Measurements from ENCODE around the gene RAB4B.
"Not testable (repeated sequence)": the region's sequence is repeated elsewhere in the genome, so short reads cannot be mapped to it uniquely, and the experiment has no call there.

Gene RAB4B

DNA sequence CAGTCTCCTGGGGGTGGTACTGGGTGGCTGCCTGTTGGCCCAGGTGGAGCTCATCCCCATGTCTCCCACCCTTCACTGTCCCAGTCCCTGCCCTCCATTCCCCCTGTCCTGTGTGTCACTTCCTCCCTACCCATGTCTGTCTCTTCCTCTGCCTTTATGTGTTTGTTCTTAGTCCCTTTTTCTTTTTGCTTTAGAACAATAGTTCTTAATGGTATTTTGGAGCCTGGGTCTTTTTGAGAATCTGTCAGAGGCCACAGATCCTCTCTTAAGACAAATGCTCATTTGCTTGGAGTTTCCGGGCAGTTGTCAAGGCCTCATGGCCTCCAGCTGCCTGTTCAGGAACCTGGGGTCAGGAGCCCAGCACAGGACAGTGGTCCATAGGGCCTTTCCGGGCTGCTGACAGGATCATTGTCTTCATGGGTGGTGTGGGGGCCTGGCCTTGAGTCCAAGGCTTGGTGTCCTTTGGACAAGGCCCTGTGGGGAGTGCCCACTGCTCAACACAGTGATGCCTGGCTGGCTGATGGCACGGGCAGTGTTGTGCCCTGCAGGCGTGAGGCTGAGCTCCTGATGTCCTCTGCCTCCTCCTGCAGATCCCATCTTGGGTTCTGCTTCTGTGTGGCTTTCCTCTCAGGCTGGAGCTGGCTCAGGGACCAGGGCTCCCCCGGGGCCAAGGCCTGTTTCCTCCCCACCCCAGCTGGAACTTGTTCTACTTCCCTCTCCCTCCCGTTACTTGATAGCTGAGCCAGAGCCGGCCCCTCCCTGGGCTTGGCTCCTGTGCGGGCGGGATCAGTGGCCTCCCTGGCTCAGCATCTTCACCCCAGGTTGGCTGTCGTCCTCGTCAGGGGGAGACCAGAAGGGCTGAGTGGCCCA lies 24.5 kb downstream of the RAB4B start:
- peak in 4 of 51 donors; percentile 4 to 34 (median 14) for DNase-seq

GRCh38 chr19:40803170-40803856 lies 25.3 kb downstream of the RAB4B start:
- no peak for DNase-seq

DNA sequence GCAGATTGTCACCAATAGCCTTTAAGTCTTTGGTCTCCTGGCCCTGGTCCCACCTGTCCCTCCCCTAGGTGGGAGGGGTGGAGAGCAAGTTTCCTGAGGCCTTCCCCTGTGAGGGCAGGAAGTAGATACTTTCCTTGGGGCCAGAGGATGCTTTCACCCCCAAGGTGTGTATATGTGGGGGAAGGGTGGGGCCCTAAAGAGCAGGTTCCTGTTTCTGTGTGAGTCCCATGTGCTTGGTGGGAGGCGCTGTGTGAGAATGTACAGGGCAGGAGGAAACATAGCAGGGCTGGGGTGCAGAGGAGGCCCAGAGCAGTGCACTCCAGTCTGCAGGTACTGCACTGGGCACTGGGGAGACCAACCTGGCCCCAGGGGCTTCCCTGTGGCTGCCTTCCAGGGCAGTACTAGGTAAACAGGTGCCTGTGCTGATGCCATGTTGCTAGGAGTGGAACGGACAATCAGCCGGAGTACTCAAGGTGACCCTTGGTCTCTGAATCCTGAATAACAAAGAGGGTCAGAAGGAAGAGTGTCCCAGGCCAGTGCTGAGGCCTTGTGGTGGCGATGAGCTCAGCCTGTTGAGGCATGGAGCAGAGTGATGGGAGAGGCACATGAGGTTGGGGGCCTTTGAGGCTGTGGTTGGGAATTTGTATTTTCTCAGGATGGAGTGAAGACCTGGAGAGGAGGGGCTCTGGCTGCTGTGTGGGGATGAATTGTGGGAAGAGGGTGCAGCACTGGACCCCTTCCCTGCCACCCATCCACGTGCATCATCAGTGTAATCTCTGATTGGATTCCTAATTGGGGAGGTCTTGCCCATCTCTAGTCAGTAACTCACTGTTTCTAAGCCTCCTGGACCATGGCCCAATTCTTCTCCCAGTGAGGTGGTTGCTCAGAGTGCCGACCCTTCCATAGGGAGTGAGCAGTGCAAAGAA lies 26.1 kb downstream of the RAB4B start:
- DNase-seq: no peak

GRCh38 chr19:40804783-40805242 lies 26.8 kb downstream of the RAB4B start:
- peak in 7 of 51 donors; percentile 2 to 26 (median 18) for DNase-seq

GRCh38 chr19:40805258-40805868 lies 27.3 kb downstream of the RAB4B start:
- DNase-seq: no peak

GRCh38 chr19:40806423-40807146 lies 28.5 kb downstream of the RAB4B start:
- peak in 48 of 51 donors; percentile 37 to 95 (median 86) for DNase-seq

GRCh38 chr19:40807147-40808020 lies 29.3 kb downstream of the RAB4B start:
- DNase-seq: no peak

GRCh38 chr19:40808021-40808325 lies 29.9 kb downstream of the RAB4B start:
- no peak for DNase-seq

DNA sequence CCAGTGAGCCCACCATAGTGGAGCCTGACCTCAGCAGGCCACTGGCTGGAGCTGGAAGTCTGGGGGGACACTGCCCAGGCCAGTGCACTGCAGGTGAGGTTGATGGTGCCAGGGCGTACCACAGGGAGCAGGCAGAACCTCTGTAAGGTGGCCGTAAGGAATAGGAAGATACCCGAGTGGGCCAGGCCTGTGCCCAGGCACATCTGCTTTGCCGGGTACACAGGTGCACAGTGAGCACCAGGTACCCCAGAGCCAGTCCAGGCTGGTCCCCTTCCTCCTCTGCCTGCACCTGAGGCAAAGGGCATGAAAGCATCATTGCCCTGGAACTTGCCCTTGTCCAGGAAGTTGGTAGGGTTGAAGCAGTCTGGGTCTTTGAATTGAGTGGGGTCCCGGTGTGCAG lies 30.4 kb downstream of the RAB4B start:
- DNase-seq: no peak

GRCh38 chr19:40809358-40810086 lies 31.5 kb downstream of the RAB4B start:
- DNase-seq: no peak

GRCh38 chr19:40810160-40810559 lies 32.1 kb downstream of the RAB4B start:
- DNase-seq: no peak

GRCh38 chr19:40810649-40811408 lies 32.8 kb downstream of the RAB4B start:
- peak in 45 of 51 donors; percentile 33 to 90 (median 70) for DNase-seq

DNA sequence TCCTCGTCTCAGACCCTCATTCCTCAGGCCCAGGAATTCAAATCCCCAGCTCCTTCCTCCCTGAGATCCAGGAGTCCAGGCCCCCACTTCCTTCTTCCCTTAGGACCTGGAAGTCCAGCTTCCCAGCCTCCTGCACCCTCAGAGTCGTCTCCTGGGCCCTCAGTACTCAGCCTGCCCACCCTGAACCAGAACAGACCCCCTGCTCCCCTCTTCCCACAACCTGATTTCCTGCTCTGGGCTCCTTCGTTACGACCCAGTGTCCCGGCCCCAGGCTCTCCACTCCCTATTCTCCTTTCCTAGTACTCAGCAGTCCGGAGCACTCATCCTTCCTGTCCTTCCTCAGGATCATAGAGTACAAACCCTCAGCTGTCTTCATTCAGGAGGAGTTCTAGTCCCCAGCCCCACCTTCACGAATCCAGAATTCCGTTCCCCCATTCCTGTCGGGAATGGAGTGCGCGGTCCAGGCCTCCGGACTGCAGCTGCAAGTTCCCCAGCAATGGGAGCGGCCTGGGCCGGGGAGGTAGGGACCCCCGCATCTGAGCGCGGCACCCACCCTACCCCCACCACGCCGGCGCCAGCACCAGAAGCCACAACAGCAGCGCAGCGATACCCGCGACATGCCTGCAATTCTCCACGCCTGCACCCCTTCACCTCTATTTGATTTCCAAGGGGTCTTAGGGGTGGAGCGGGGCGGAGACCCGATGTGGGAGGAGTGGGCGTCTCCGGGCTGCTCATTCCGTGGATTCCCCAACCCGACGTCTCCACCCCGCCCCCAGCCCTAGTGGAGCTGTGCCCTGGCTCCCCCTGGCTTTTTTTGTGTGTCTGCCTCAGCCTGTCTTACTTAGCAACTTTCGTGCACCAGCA lies 33.7 kb downstream of the RAB4B start:
- peak in 4 of 51 donors; percentile 19 to 56 (median 34) for DNase-seq

GRCh38 chr19:40812571-40812970 lies 34.5 kb downstream of the RAB4B start:
- DNase-seq: not testable (repeated sequence)

DNA sequence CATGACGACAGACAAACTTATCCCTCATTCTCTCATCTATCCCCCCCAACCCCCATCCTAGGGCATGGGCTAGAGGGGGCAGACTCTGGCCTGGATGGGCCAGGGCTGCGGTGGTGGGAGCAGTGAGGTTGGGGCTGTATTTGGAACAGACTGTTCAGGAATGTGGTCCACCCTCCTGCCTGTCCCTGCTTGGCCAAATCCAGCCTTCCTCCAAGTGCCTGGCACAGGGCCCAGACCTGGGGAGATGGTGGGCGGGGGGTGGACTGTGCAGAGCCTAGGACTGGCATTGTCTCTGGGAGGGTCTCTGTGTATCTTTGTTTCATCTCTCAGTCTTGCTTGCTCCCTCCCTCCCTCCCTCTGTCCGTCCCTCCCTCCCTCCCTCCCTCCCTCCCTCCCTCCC lies 35.1 kb downstream of the RAB4B start:
- peak in 2 of 51 donors; percentile 14 to 21 for DNase-seq

GRCh38 chr19:40815223-40815622 lies 37.2 kb downstream of the RAB4B start:
- no peak for DNase-seq
